LoVo (cell line): ENCODE measurements around the gene SERINC5.
"Not testable (repeated sequence)": the region's sequence is repeated elsewhere in the genome, so short reads cannot be mapped to it uniquely, and the experiment has no call there.

Experiments used
- DNase-seq: peaks from one replicate; pipeline ENCODE4 v3.0.0-alpha.2; 2016; ENCODE audit warnings: low spot score

SERINC5 gene

DNA sequence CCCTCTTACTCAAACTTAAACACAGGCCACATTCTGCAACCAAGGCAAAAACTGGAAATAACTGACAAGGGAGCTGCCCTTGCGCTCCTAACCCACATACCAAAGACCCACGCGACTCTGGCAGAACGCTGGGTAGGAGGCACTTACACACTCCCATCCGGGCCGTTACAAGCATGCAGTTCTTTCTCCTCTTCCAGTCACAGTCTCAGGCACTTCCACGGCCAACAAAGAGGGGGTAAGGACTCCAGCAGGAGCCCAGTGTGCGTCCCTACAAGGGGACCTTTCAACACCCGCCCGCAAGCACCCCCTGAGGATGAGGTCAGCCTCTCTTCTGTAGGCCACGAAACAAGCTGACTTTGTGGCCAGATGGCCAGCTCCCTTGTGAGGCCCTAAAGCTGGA is 57.4 kb downstream of the SERINC5 start:
- no peak for DNase-seq

DNA sequence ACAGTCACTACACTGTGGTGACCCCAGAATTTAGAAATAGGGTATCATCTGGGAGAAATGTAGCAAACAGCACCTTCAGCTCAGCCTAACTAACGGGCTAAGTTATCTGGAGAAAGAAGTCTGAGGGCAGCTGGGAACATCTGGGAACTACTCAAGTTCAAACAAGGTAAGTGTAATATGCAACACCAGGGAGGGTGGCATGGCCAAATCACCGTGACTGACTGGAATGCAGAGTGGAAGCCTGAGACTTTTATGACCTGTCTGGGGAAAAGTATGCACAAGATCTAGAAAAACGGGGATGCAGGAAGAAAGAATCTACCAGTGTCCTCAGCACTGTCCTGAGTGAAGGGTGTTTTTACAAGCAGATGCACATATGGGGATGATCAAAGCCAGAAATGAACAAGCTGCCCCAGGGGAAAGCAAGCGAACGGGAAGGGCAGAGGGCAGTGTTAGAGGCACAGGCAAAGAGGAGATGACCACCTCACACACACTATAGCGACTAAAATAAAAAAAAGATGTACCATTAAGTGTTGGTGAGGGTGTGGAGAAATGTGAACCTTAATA is 59.9 kb downstream of the SERINC5 start:
- no peak for DNase-seq

DNA sequence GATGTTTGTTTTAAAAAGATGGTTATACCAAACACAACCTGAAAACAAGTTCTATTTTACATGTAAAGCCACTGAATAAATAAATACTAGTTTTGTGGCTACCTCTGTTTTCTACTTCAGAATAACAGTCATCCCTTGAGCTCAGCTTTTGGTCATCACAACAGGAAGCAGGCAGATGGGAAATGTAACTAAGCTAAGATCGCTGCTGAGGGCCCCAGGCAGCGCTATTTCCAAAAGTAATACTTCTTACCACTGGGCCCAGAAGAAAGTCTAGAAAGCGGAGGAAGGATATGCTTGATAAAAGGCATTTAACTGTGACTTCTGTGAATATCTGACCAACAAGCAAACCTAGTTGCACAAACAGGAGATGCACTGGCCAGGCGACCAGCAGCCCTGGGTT is 61.4 kb downstream of the SERINC5 start:
- DNase-seq: no peak

DNA sequence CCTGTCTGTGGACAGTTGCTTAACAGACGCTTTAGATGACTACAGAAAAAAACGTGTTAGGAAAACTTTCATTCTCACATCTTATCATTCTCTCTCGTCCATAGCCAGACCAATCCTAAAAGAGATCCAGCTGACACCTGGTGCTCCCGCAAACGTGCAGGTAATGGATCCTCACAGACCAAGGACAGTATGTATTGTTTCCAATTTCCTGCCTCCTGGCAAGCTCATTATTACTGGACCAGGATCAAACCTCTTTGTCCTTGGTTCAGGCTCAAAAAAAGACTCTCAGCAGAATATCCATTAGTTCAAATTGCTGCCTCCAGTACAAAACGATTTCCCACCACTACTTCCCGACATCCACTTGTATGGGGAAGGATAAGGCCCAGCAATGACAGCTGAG is 62.4 kb downstream of the SERINC5 start:
- DNase-seq: no peak

DNA sequence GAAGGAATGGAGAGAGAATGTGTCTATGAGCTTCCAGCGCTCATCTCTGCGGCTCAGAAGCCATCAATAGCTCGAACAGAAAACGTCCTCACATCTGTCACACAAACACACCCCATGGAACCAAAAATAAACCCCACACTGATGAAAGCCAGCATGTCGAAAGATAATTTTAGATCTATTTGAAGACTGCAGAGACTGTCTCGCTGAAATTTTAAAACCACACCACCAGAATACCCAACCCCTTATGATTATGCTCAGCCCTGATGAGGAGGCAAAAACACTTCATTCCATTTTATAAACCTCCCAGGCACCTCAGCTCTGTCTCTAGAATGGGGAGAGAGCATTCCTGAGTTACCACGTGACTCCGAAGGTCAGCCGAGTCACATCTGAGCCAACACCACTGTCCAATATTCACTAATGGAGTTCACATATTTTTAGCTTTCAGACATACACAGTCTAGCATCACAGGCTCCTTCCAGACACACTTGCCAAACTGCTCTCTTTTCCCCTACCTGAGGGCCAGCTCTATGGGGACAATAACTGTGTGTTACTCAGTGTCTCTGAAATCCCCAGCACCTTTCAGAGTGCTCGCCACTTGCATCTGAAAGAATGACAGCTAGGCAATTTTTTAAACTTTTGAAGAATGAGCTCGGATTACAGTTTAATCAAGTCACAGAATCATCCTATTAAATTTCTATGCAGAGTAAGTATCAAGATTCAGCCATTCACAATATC is 63.2 kb downstream of the SERINC5 start:
- DNase-seq: no peak

DNA sequence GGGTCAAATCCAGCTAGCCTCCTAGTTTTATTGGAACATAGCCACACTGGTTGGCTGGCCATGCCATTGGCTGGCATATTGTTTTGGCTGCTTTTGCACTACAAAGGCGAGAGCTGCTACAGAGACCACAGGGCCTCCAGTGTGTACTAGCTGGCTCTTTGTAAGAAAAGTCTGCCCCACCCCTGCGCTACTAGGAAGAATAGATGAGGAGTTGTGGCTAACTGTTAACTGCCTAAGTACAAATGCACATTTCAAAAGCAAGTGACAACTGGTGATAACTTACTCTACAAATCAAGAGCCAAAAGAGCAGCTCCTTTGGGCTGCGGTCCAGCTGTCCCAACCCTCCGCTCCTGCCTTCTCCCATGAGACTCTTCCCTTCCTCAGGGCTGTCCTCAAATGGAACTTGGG is 63.9 kb downstream of the SERINC5 start:
- no peak for DNase-seq

DNA sequence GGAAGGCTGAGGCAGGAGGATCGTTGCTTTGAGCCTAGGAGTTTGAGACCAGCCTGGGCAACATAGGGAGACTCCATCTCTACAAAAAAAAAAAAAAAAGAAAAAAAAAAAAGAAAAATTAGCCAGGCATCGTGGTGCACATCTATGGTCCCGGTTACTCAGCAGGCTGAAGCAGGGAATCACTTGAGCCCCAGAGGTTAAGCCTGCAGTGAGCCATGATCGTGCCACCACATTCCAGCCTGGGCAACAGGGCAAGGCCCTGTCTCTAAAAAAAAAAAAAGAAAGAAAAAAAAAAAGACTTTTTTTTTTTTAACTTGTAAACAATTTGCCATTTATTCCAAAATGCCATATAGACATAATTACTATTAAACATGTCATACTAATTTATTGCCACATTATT is 64.5 kb downstream of the SERINC5 start:
- DNase-seq: no peak

DNA sequence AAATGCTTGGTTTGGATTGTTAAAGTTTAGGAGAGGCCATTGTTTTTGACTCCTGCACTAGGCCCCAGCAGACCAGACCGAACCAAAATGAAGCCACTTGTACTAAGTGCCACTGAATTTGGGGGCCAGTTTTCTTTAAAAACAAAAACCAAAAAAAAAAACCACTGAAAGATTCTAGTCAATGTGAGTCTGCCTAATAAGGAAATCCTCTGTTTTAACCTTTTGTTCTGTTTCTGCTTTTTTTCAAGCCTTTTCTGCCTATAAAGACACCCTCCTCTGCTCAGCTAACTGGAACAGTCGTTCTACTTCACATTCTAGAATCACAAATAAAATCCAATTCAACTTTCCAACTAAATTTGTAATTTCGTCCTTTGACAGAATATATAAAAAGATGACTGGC is 64.9 kb downstream of the SERINC5 start:
- DNase-seq: no peak

DNA sequence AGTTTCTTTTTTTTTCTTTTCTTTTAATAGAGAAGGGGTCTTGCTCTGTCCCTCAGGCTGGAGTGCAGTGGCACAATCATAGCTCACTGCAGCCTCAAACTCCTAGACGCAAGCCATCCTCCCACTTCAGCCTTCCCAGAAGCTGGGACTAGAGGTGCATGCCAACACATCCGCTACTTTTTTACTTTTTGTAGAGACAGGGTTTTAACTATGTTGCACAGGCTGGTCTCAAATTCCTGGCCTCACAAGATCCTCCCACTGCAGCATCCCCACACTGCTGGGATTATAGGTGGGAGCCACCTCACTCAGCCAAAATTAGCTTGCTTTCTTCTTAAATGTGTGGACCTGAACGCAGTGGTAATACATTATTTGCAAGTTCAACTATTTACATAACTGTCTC is 66.1 kb downstream of the SERINC5 start:
- DNase-seq: no peak

DNA sequence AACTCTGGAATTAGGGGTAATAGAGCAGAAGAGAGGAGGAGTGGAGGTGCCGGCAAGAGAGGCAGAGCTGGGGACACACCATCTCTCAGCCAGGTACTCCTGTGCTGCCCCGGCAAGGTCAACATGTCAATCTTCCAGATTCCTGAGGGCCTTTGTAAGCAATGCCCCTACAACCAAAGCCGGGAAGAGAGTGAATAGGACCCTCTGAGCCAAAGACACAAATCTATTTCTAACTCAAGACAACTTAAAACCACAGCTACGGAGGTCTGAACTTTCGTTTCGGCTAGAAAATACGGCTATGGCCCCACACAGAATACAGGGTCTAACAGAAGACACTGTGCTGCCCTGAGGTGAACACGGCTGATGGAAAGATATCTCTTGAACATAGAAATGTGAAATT is 66.6 kb downstream of the SERINC5 start:
- DNase-seq: no peak

DNA sequence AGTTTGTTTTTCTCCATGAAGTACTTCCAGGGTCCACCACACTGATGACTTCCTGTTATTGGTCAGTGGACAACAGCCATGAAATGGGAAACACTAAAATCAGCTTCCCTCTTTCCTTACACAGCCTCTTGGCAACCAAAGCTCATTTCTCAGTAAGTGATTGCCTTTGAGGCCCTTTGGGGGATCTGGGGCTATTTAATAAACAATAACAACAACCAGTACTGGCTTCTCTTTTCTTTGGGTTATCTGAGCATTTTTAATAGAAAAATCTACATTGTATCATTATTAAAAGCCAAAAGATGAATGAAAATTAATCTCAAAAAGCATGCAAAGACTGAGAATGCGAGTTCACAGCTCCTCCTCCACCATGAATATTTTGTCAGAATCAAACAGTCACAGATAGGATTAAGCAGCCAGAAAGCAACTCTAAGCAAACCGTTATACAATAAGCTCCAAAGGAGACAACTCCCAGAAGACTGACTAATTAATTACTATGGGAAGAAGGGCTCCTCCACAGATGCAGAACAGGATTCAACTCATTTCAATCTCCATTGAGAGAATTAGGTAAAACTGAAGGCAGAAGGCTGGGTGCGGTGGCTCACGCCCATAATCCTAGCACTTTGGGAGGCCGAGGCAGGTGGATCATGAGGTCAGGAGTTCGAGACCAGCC is 68.3 kb downstream of the SERINC5 start:
- DNase-seq: no peak

DNA sequence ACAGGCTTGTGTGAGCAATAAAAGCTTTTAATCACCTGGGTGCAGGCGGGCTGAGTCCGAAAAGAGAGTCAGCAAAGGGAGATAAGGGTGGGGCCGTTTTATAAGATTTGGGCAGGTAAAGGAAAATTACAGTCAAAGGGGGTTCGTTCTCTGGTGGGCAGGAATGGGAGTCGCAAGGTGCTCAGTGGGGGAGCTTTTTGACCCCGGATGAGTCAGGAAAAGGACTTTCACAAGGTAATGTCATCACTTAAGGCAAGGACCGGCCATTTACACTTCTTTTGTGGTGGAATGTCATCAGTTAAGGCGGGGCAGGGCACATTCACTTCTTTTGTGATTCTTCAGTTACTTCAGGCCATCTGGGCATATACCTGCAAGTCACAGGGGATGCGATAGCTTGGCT is 70.3 kb downstream of the SERINC5 start:
- peak; percentile 46 for DNase-seq

DNA sequence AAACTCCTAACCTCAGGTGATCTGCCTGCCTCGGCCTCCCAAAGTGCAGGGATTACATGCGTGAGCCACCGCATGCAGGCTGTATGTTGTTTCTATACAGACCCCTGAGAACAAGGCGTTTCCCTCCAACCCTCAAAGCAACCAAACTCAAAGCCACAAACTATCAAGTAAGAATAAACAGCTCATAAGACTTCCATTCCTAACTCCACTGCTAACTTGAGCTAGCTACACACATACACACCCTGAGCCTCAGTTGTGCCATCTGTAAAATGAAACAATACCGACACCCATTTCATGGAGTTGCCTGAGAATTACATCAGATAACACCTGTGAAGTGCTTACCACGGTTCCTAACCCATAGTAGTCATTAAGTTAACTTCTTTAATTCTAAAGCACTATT is 70.8 kb downstream of the SERINC5 start:
- DNase-seq: peak; percentile 49

DNA sequence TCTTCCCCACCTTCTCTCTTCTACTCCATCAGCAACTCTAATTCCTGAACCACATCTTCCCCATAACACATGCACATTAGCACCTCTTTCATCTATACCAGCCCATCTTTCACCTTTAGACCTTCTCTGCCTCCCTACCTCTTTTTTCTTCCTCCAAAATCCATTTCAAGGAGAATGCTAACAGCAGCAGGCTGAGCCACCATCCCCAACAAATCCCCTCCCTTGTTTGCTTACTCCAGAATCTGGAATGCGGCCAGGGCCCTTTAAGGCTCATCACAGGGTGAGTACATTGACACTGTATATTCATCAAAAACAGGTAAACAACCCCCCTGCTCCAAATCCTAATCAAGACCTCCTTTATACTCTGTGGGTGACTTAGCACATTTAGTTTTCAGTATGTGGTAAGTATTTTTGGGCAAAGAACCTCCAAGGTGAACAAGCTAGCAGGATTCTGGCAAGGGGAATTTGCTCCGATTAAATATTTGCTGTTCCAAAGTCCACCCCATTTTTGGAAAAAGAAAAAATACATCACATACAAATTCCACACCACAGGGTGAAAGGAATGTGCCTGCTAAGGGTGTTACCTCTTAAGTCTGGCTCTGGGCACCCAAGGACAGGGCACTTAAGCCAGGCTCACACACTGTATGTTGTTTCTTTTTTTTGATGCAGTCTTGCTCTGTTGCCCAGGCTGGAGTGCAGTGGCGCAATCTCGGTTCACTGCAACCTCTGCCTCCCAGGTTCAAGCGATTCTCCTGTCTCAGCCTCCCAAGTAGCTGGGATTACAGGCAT is 71.4 kb downstream of the SERINC5 start:
- peak; percentile 87 for DNase-seq

DNA sequence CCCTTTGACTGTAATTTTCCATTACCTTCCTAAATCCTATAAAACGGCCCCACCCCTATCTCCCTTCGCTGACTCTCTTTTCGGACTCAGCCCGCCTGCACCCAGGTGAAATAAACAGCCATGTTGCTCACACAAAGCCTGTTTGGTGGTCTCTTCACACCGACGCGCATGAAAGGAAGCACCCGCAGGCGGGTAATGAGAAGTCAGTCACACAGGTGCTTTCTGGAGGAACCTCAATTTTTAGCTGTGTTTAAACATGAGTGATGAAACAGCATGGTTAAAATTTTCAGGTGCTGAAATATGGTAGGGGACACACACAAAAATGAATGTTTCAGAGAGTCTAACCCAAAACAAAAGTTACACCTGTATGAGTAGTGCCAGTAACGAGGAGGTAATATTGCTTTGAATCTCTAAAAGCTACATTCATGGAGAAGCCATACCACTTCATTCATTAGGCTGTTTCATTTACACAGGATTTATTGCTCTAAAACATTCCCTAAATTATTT is 72.1 kb downstream of the SERINC5 start:
- not testable (repeated sequence) for DNase-seq

DNA sequence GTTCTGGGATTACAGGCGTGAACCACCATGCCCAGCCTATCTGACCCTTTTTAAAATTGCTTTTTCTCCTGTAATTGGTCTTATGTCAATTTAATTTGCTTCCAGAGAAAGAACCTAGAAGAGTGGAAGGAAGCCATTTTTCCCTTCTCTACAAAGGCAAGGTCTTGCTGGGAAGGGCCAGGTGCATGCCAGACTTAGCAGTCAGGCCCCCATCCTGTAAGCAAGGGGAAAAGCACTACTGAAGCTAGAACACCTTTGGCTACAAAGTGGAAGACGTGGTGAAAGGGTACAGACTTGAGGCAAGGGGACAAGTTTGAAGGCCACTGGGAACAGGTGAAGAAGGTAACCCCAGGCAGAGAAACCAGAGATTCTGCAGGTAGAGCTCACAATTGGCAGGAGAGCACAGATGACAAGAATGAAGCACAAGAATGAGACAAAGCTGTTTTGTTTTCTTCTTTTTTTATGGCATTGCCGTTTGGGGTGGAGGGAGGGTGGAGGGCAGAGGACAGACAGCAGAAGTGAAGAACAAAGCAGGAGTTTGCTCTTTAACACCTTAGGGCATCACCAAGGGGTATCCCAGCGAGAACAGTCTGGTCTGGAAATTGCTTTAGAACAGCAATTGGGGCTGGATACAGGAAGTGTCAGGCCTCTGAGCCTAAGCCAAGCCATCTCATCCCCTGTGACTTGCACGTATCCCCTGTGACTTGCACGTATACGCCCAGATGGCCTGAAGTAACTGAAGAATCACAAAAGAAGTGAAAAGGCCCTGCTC is 72.9 kb downstream of the SERINC5 start:
- peak; percentile 64 for DNase-seq

DNA sequence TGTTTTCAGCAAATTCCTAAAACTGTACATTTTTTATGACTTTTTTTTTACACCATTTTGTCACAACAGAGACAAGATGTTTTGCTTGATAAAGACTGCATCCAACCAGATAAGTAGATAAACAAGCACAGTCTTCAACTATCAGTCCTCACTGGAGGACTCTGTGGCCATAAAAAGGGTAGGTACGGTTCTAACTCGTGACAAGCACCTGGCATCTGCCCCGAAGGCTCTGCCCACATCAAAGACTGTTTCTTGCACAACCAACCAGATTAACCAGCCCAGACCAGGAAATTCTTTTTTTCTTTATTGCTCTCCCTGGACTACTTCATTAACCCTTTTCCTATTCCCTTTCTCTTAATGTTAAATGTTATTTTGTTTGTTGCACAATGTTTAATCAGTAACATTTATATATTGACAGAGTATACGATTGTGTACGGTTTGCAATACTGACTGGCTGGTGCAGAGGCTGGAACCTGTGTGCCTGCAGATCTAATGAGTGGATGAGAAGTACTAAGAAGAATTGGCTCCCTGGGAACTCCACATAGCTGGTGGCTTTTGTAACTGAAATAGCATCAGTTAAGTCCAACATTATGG is 74.1 kb downstream of the SERINC5 start:
- DNase-seq: peak; percentile 96

DNA sequence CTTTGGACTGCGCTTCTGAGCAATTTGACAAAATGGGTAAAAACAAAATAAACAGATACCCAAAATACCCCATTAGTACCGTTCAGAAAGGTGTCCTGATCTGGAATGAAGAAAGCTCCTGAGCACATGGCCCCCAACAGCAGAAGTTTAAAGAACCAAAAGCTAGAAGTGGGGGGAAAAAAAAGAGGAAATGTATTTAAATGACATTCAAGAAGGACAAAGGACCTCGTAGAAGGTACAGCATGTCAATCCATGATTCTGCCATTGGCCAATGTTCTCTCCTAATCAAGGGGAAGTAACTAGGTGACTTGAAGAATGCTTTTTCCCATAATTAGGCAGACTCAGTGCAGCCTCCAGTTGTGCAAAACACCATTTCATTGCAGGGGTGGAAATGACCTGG is 78.6 kb downstream of the SERINC5 start:
- no peak for DNase-seq

DNA sequence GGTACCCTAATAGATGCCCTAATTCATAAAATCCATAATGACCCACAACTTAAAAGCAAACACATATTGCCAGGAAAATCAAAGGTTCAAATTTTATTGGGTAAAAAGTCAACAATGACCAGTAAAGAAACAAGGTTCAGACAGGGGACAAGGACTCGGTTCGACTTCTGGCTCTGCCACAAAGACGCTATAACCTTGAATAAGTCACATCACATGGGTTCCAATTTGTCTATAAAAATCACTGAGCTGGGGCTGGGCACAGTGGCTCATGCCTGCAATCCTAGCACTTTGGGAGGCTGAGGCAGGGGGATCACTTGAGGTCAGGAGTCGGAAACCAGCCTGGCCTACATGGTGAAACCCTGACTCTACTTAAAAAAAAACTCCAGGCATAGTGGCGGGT is 80.5 kb downstream of the SERINC5 start:
- no peak for DNase-seq

DNA sequence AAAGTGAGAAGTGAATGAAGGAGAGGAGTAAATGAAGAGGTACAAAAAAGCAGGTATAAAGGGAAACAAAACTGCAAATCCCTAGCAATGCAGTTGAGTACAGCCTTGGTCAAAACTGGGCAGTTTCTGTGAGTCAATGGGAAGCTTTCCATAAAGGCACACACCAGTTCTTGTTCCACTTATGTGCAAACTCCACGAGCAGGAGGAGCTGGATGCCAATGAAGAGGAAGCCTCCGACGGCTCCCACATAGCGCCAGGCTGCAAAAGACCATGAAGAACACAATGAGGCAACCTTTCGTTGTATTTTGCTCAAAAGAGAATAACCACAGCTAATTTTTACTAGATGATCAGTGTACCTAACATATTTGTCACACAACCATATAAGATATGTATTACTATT is 81.1 kb downstream of the SERINC5 start:
- DNase-seq: no peak

DNA sequence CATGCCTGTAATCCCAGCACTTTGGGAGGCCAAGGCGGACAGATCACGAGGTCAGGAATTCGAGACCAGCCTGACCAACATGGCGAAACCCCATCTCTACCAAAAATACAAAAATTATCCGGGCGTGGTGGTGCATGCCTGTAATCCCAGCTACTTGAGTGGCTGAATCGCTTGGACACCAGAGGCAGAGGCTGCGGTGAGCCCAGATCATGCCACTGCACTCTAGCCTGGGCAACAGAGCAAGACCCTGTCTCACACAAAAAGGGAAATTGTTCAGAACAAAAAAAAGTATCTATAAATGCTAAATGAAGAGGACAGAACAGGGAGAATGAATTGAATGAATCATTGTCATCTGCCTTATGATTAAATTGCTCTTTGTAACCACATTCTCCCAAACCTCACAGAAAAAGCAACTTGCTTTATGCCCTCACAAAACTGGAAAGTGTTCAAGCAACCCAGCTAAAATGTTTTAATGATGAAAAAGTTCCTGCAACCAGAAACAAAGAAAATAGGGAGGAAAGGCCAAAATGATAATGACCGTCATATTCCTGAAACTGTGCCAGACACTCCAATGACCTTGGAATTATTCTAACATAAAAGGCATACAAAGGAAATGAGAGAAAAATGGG is 83.7 kb downstream of the SERINC5 start:
- no peak for DNase-seq
